ENCODE data around the gene CHD5. TPM values are rescaled to one million over a fixed set of nuclear protein-coding genes. Genes with fewer than 3 reads are reported as not detected.

CHD5 gene
- total and polyA plus RNA-seq, 2 of the 4 experiments (the other 2 are of a cell fraction): under 0.01 to 0.09 TPM

GRCh38 chr1:6150006-6150938, 29.8 kb downstream of the CHD5 start:
- dilution Hi-C loops (cut with HindIII; ENCODE audit: low sequenced_read_pairs, unreplicated experiment) (no loop called here), intact Hi-C loops (cut with micrococcal nuclease) (no loop called here), in situ Hi-C loops (cut with MboI; ENCODE audit: low sequenced_read_pairs) (no loop called here)
- Histone ChIP-seq H3K79me1 (ENCODE audit: low read depth in 1 of 2, low read length in 2 of 2) (no peaks in the 10 kb centered on the region), H2AK9ac (replicated peaks; ENCODE audit: low read depth, low read length, poor library complexity) (no peak overlapping the region), H2BK15ac (ENCODE audit: low read depth, low read length) (no peak overlapping the region), H3K27me3 (ENCODE audit: control insufficient read depth, insufficient read depth, low read length) (peaks cover 31% of the 10 kb centered on the region), H2AFZ (replicated peaks; ENCODE audit: low read length, poor library complexity) (no peak overlapping the region), H4K20me1 (ENCODE audit: insufficient read depth, low read length) (0 out of 2 replicates have a peak, but pooled peaks cover 2% of the 10 kb centered on the region), H3K4me1 (ENCODE audit: control insufficient read depth, insufficient read depth, low read length) (no peaks in the 10 kb centered on the region), H3K9ac (ENCODE audit: low read depth, low read length) (no peak overlapping the region), H3K36me3 (ENCODE audit: control insufficient read depth, insufficient read depth, low read length) (no peaks in the 10 kb centered on the region), H2BK5ac (ENCODE audit: low read depth, low read length, poor library complexity, severe bottlenecking) (peak overlapping the region; percentile 62), H3K14ac (replicated peaks; ENCODE audit: low read depth, low read length) (no peak overlapping the region), H3K9me1 (ENCODE audit: insufficient read depth, low read length) (no peaks in the 10 kb centered on the region), H3K4ac (ENCODE audit: low read depth, low read length) (no peak overlapping the region), H3K18ac (ENCODE audit: low read depth, low read length) (no peak overlapping the region), H3K4me2 (ENCODE audit: low read depth, low read length) (no peak overlapping the region), H3K56ac (ENCODE audit: extremely low read depth, insufficient read depth, low read length) (no peak overlapping the region), H2AK5ac (ENCODE audit: low read depth, low read length) (no peak overlapping the region), H3K4me3 (ENCODE audit: insufficient read depth, low read depth, low read length) (no peak overlapping the region), H2BK20ac (ENCODE audit: low read depth, low read length) (no peak overlapping the region), H3K23ac (ENCODE audit: low read depth, low read length) (no peak overlapping the region), H2BK120ac (ENCODE audit: low read depth, low read length) (no peak overlapping the region), H3K27ac (ENCODE audit: insufficient read depth, low read length) (no peak overlapping the region), H3K9me3 (ENCODE audit: control insufficient read depth, insufficient read depth, low read length) (no peaks in the 10 kb centered on the region), H4K8ac (ENCODE audit: low read depth in 2 of 2, low read length in 2 of 2) (no peak overlapping the region), H4K5ac (ENCODE audit: low read depth, low read length) (no peak overlapping the region), H4K91ac (ENCODE audit: insufficient read depth, low read depth, low read length) (no peak overlapping the region)
- WGBS, 2 experiments (ENCODE audit: extremely low coverage in 2 of 2, insufficient read length in 1 of 2): 71% methylated on average over 7 of the region's 11 CpGs; no CpG with 5 or more reads in 1 of the 2 experiments
- ATAC-seq (ENCODE audit: low read depth) (no peak), DNase-seq (no peak)
- ChIA-PET CTCF (no interaction called here), POLR2A (ENCODE audit: unreplicated experiment) (no interaction called here)
- TF ChIP-seq NFE2L2 (IDR thresholded peaks at IDR 0.05; ENCODE audit: low read depth, low read length) (no peak), FOS (IDR thresholded peaks at IDR 0.05; ENCODE audit: low read depth, low read length) (no peak), MAFK (IDR thresholded peaks at IDR 0.05; ENCODE audit: low read depth, low read length) (no peak), RFX5 (IDR thresholded peaks at IDR 0.05; ENCODE audit: low read depth, low read length) (no peak), SMC3 (IDR thresholded peaks at IDR 0.05; ENCODE audit: low read depth, low read length) (no peak), RCOR1 (IDR thresholded peaks at IDR 0.05; ENCODE audit: insufficient replicate concordance, low read length) (no peak), MXI1 (IDR thresholded peaks at IDR 0.05; ENCODE audit: borderline replicate concordance, low read depth, low read length) (no peak)
- TF ChIP-seq, protein P1, sequence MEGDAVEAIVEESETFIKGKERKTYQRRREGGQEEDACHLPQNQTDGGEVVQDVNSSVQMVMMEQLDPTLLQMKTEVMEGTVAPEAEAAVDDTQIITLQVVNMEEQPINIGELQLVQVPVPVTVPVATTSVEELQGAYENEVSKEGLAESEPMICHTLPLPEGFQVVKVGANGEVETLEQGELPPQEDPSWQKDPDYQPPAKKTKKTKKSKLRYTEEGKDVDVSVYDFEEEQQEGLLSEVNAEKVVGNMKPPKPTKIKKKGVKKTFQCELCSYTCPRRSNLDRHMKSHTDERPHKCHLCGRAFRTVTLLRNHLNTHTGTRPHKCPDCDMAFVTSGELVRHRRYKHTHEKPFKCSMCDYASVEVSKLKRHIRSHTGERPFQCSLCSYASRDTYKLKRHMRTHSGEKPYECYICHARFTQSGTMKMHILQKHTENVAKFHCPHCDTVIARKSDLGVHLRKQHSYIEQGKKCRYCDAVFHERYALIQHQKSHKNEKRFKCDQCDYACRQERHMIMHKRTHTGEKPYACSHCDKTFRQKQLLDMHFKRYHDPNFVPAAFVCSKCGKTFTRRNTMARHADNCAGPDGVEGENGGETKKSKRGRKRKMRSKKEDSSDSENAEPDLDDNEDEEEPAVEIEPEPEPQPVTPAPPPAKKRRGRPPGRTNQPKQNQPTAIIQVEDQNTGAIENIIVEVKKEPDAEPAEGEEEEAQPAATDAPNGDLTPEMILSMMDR (conservative IDR thresholded peaks at IDR 0.05; ENCODE audit: low read depth, low read length): no peak
- TF ChIP-seq, protein P2, sequence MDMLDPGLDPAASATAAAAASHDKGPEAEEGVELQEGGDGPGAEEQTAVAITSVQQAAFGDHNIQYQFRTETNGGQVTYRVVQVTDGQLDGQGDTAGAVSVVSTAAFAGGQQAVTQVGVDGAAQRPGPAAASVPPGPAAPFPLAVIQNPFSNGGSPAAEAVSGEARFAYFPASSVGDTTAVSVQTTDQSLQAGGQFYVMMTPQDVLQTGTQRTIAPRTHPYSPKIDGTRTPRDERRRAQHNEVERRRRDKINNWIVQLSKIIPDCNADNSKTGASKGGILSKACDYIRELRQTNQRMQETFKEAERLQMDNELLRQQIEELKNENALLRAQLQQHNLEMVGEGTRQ (IDR thresholded peaks at IDR 0.05; ENCODE audit: low read depth, low read length): no peak
- no TSS peak for BruUV-seq (replicated peaks)

Data from IMR-90 (cell line).